GM23338 (cell line): ENCODE measurements around the gene MYL4. TPM values are rescaled to one million over a fixed set of nuclear protein-coding genes. Genes with fewer than 3 reads are reported as not detected.

Experiments used
- ATAC-seq: fragments of 200-7000 bp; cut with Tn5 transposase; 3 replicates; pipeline ENCODE4 v1.9.1; 2020
- DNase-seq: peaks from one replicate; pipeline ENCODE4 v3.0.0-alpha.2; 2015; ENCODE audit warnings: low spot score
- H2AFZ ChIP-seq: fragments of 200-600 bp; sonication (generic); 2 replicates; pipeline ENCODE4 v1.8.0; 2016; ENCODE audit warnings: antibody characterized with exemption, mild to moderate bottlenecking, moderate library complexity
- H3F3A ChIP-seq: fragments of 200-600 bp; sonication (generic); replicated peaks from 2 replicates; pipeline ENCODE4 v1.8.0; 2017; ENCODE audit warnings: antibody characterized with exemption, mixed run types, low read depth
- H3K27ac ChIP-seq: fragments of 200-600 bp; sonication (generic); 2 replicates; pipeline ENCODE4 v1.6.1; 2016; ENCODE audit warnings: low read depth
- H3K27me3 ChIP-seq: fragments of 200-600 bp; sonication (generic); 2 replicates; pipeline ENCODE4 v1.8.0; 2016; ENCODE audit warnings: mild to moderate bottlenecking, mixed run types, moderate library complexity; ENCODE audit not compliant: insufficient read depth
- H3K36me3 ChIP-seq: fragments of 200-600 bp; sonication (generic); 2 replicates; pipeline ENCODE4 v1.8.0; 2016; ENCODE audit warnings: mild to moderate bottlenecking; ENCODE audit not compliant: insufficient read depth
- H3K4me1 ChIP-seq: fragments of 200-600 bp; sonication (generic); 2 replicates; pipeline ENCODE4 v1.8.0; 2016; ENCODE audit warnings: mild to moderate bottlenecking, moderate library complexity; ENCODE audit not compliant: insufficient read depth
- H3K4me2 ChIP-seq: fragments of 200-600 bp; sonication (generic); 2 replicates; pipeline ENCODE4 v1.7.1; 2017; ENCODE audit warnings: mixed run types
- H3K4me3 ChIP-seq: fragments of 200-600 bp; sonication (generic); 2 replicates; pipeline ENCODE4 v1.6.1; 2016; ENCODE audit warnings: mixed run types
- H3K79me2 ChIP-seq: fragments of 200-600 bp; sonication (generic); replicated peaks from 2 replicates; pipeline ENCODE4 v1.8.0; 2017; ENCODE audit warnings: mild to moderate bottlenecking; ENCODE audit not compliant: insufficient read depth
- H3K9me2 ChIP-seq: fragments of 200-600 bp; sonication (generic); 2 replicates; pipeline ENCODE4 v1.8.0; 2017; ENCODE audit not compliant: insufficient read depth
- H4K20me1 ChIP-seq: fragments of 200-600 bp; sonication (generic); replicated peaks from 2 replicates; pipeline ENCODE4 v1.8.0; 2017; ENCODE audit warnings: mild to moderate bottlenecking; ENCODE audit not compliant: insufficient read depth
- H3K27ac Mint-ChIP-seq: 2 replicates; pipeline ENCODE4 v1.8.0; 2020; ENCODE audit warnings: inconsistent platforms, mild to moderate bottlenecking, moderate library complexity, mixed read lengths
- H3K27me3 Mint-ChIP-seq: 3 replicates; pipeline ENCODE4 v1.8.0; 2022; ENCODE audit warnings: low read depth, mild to moderate bottlenecking, moderate library complexity, mixed read lengths, inconsistent platforms; ENCODE audit not compliant: insufficient read depth, poor library complexity
- H3K36me3 Mint-ChIP-seq: 3 replicates; pipeline ENCODE4 v1.8.0; 2021; ENCODE audit warnings: low read depth, mild to moderate bottlenecking, inconsistent platforms, moderate library complexity, mixed read lengths
- H3K4me1 Mint-ChIP-seq: 3 replicates; pipeline ENCODE4 v1.8.0; 2020; ENCODE audit warnings: mild to moderate bottlenecking, inconsistent platforms, mixed read lengths
- H3K4me3 Mint-ChIP-seq: 3 replicates; pipeline ENCODE4 v1.8.0; 2021; ENCODE audit warnings: moderate library complexity, mild to moderate bottlenecking, inconsistent platforms, mixed read lengths
- H3K9me3 Mint-ChIP-seq: 3 replicates; pipeline ENCODE4 v1.8.0; 2020; ENCODE audit warnings: moderate library complexity, mild to moderate bottlenecking, inconsistent platforms, mixed read lengths
- CREB1 ChIP-seq: fragments of 250-450 bp; sonication (Bioruptor Pico); IDR thresholded peaks from 2 replicates; pipeline ENCODE4 v1.5.0; 2020; ENCODE audit warnings: low read depth, mild to moderate bottlenecking, moderate library complexity
- ETS1 ChIP-seq: IDR thresholded peaks from 2 replicates; pipeline ENCODE4 v1.6.1; 2016; ENCODE audit warnings: antibody characterized with exemption
- EZH2 ChIP-seq: fragments of 200-600 bp; sonication (generic); IDR thresholded peaks from one replicate; pipeline ENCODE4 v1.8.0; 2017; ENCODE audit warnings: antibody characterized with exemption, mild to moderate bottlenecking, low read depth; ENCODE audit not compliant: unreplicated experiment
- EZH2phosphoT487 ChIP-seq: fragments of 200-600 bp; sonication (generic); IDR thresholded peaks from one replicate; pipeline ENCODE4 v1.8.1; 2018; ENCODE audit warnings: antibody characterized with exemption; ENCODE audit not compliant: unreplicated experiment
- JUNB ChIP-seq: IDR thresholded peaks from one replicate; pipeline ENCODE4 v1.6.1; 2016; ENCODE audit warnings: antibody characterized with exemption; ENCODE audit not compliant: unreplicated experiment
- NANOG ChIP-seq: IDR thresholded peaks from 2 replicates; pipeline ENCODE4 v1.6.1; 2016; ENCODE audit warnings: antibody characterized with exemption, borderline replicate concordance
- POLR2AphosphoS5 ChIP-seq: IDR thresholded peaks from 2 replicates; pipeline ENCODE4 v1.6.1; 2016; ENCODE audit warnings: antibody characterized with exemption, low read depth
- STAT1 ChIP-seq: IDR thresholded peaks from one replicate; pipeline ENCODE4 v1.6.1; 2016; ENCODE audit warnings: antibody characterized with exemption; ENCODE audit not compliant: unreplicated experiment
- ZNF114 ChIP-seq: fragments of 250-450 bp; sonication (Bioruptor Pico); IDR thresholded peaks from 2 replicates; pipeline ENCODE4 v1.5.0; 2020; ENCODE audit warnings: mild to moderate bottlenecking, moderate library complexity
- ZNF331 ChIP-seq: fragments of 250-450 bp; sonication (Bioruptor Pico); IDR thresholded peaks from 2 replicates; pipeline ENCODE4 v1.5.0; 2020; ENCODE audit warnings: low read depth, mild to moderate bottlenecking, moderate library complexity
- polyA plus RNA-seq: library from polyadenylated mRNA; unstranded; fragments of >200 nt; fragmentation: Nextera tagmentation; extraction: Ambion mirVana; gene quantifications from 2 replicates; pipeline ENCODE4 v1.2.1, GENCODE V29; 2016
- total RNA-seq: library from RNA; depleted of rRNA; stranded (reverse); fragments of >200 nt; shearing (Covaris generic); gene quantifications from 2 replicates; pipeline ENCODE4 v1.2.3, GENCODE V29; 2014
- TF ChIP-seq, protein P1 (sequence below), 2 experiments: fragments of 200-600 bp in 1 of 2; sonication (generic) in 1 of 2; conservative IDR thresholded peaks; 2 replicates each; pipeline versions ENCODE4 v1.5.1 to v1.6.1; 2016 to 2017; ENCODE audit warnings: antibody characterized with exemption in 2 of 2, low read depth in 2 of 2, mild to moderate bottlenecking in 2 of 2, moderate library complexity in 1 of 2

Gene MYL4
- total and polyA plus RNA-seq, 2 experiments from 2014 or later = 0.44 TPM; not detected in 1

- Histone ChIP-seq H3K9me2 (no peaks in the 10 kb centered on the region), H3K36me3 (no peaks in the 10 kb centered on the region), H3F3A (no peaks in the 10 kb centered on the region), H3K4me1 (no peaks in the 10 kb centered on the region), H2AFZ (no peak overlapping the region), H3K27me3 (no peaks in the 10 kb centered on the region), H3K4me3 (no peak overlapping the region), H3K27ac (no peak overlapping the region), H3K4me2 (no peak overlapping the region), H3K79me2 (no peaks in the 10 kb centered on the region), H4K20me1 (no peaks in the 10 kb centered on the region)
- Mint-ChIP-seq H3K9me3 (no peaks in the 10 kb centered on the region), H3K36me3 (no peaks in the 10 kb centered on the region), H3K4me3 (no peak overlapping the region), H3K4me1 (no peaks in the 10 kb centered on the region), H3K27me3 (no peaks in the 10 kb centered on the region), H3K27ac (no peak overlapping the region)
- no peak for TF ChIP-seq ZNF331 (CRISPR knock-in tag)
- TF ChIP-seq EZH2 = no peak
- TF ChIP-seq, protein P1, sequence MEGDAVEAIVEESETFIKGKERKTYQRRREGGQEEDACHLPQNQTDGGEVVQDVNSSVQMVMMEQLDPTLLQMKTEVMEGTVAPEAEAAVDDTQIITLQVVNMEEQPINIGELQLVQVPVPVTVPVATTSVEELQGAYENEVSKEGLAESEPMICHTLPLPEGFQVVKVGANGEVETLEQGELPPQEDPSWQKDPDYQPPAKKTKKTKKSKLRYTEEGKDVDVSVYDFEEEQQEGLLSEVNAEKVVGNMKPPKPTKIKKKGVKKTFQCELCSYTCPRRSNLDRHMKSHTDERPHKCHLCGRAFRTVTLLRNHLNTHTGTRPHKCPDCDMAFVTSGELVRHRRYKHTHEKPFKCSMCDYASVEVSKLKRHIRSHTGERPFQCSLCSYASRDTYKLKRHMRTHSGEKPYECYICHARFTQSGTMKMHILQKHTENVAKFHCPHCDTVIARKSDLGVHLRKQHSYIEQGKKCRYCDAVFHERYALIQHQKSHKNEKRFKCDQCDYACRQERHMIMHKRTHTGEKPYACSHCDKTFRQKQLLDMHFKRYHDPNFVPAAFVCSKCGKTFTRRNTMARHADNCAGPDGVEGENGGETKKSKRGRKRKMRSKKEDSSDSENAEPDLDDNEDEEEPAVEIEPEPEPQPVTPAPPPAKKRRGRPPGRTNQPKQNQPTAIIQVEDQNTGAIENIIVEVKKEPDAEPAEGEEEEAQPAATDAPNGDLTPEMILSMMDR (conservative IDR thresholded peaks at IDR 0.05; ENCODE audit: low read depth in 2 of 2) = no peak
- TF ChIP-seq ZNF114 (CRISPR knock-in tag) = no peak
- TF ChIP-seq JUNB = no peak
- no peak for TF ChIP-seq CREB1 (CRISPR knock-in tag)
- DNase-seq = no peak
- no peak for ATAC-seq
Measured at GRCh38 chr17:47242648-47243047, 33.5 kb downstream of the MYL4 start.

DNA sequence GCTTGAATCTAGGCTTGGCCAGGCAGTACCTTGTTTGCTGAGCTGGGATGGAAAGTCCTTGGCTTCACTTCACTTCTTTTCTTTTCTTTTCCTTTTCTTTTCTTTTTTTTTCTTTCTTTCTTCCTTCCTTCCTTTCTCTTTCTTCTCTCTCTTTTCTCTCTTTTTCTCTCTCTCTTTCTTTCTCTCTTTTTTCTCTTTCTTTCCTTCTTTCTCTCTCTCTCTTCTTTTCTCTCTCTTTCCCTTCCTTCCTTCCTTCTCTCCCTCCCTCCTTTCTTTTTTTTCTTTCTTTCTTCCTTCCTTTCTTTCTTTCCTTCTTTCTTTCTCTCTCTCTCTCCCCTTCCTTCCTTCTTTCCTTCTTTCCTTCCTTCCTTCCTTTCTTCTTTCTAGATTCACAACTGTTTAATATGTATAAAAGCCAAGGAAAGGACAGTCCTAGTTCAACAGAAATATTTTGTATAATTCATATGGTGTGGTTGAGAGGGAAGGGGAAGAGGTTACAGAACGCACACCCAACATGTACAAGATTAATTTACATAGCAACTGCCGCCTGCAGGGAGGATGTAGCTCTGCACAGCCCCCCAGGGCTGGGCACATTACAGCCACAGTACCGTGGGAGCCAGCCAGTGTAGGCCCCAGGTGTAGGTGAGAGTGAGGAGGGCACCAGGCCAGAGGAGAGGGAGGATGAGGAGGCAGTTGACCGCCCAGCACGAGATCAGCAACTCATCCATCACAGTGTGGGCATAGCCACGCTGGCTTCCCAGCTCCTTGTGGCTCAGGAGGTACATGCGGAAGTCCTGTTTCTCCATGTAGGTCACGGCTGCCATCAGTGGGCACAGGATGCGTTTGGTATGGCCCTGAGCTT, 34.8 kb downstream of the MYL4 start:
- no peaks in the 10 kb centered on the region for H3F3A ChIP-seq
- H3K4me2 ChIP-seq = no peak overlapping the region
- no peaks in the 10 kb centered on the region for H3K36me3 ChIP-seq
- H2AFZ ChIP-seq = no peak overlapping the region
- no peak overlapping the region for H3K27ac Mint-ChIP-seq
- no peaks in the 10 kb centered on the region for H3K9me2 ChIP-seq
- no peaks in the 10 kb centered on the region for H3K9me3 Mint-ChIP-seq
- H3K27me3 ChIP-seq = no peaks in the 10 kb centered on the region
- no peaks in the 10 kb centered on the region for H3K79me2 ChIP-seq
- no peaks in the 10 kb centered on the region for H3K4me1 Mint-ChIP-seq
- H3K4me3 Mint-ChIP-seq = no peak overlapping the region
- no peaks in the 10 kb centered on the region for H4K20me1 ChIP-seq
- no peaks in the 10 kb centered on the region for H3K27me3 Mint-ChIP-seq
- DNase-seq = no peak
- H3K36me3 Mint-ChIP-seq = no peaks in the 10 kb centered on the region
- ATAC-seq = no peak
- H3K4me3 ChIP-seq = no peak overlapping the region
- H3K4me1 ChIP-seq = no peaks in the 10 kb centered on the region
- H3K27ac ChIP-seq = no peak overlapping the region
- TF ChIP-seq CREB1 (CRISPR knock-in tag) (no peak), JUNB (no peak), ZNF114 (CRISPR knock-in tag) (no peak), STAT1 (no peak), POLR2AphosphoS5 (no peak), EZH2 (no peak), NANOG (no peak), EZH2phosphoT487 (no peak), ETS1 (no peak)
- TF ChIP-seq, protein P1 (conservative IDR thresholded peaks at IDR 0.05; ENCODE audit: low read depth in 2 of 2) = no peak
